Ishikawa (cell line): ENCODE results near the gene LILRA1.
"Not testable (repeated sequence)": the region's sequence is repeated elsewhere in the genome, so short reads cannot be mapped to it uniquely, and the experiment has no call there.

ENCODE experiments used
- CEBPB ChIP-seq: IDR thresholded peaks from 2 replicates; pipeline ENCODE4 v1.6.1; 2012
- CREB1 ChIP-seq: IDR thresholded peaks from 2 replicates; pipeline ENCODE4 v1.6.1; 2012; ENCODE audit warnings: low read depth
- EGR1 ChIP-seq: IDR thresholded peaks from 2 replicates; pipeline ENCODE4 v1.6.1; 2012
- EP300 ChIP-seq: IDR thresholded peaks from 2 replicates; pipeline ENCODE4 v1.6.1; 2012; ENCODE audit warnings: borderline replicate concordance
- FOXM1 ChIP-seq: IDR thresholded peaks from 2 replicates; pipeline ENCODE4 v1.6.1; 2012; ENCODE audit warnings: low read depth, borderline replicate concordance
- MAX ChIP-seq: IDR thresholded peaks from 2 replicates; pipeline ENCODE4 v1.6.1; 2012
- NFIC ChIP-seq: IDR thresholded peaks from 2 replicates; pipeline ENCODE4 v1.6.1; 2012
- RAD21 ChIP-seq: IDR thresholded peaks from 2 replicates; pipeline ENCODE4 v1.6.1; 2012; ENCODE audit warnings: low read depth
- REST ChIP-seq: IDR thresholded peaks from 2 replicates; pipeline ENCODE4 v1.6.1; 2012; ENCODE audit warnings: low read depth, mild to moderate bottlenecking
- TAF1 ChIP-seq: IDR thresholded peaks from 2 replicates; pipeline ENCODE4 v1.6.1; 2012; ENCODE audit warnings: low read depth, mild to moderate bottlenecking
- TCF12 ChIP-seq: IDR thresholded peaks from 2 replicates; pipeline ENCODE4 v1.6.1; 2012; ENCODE audit warnings: low read depth
- TEAD4 ChIP-seq: IDR thresholded peaks from 2 replicates; pipeline ENCODE4 v1.6.1; 2012
- USF1 ChIP-seq: IDR thresholded peaks from 2 replicates; pipeline ENCODE4 v1.6.1; 2012
- YY1 ChIP-seq: IDR thresholded peaks from 2 replicates; pipeline ENCODE4 v1.6.1; 2012; ENCODE audit warnings: low read depth
- ZBTB7A ChIP-seq: IDR thresholded peaks from 2 replicates; pipeline ENCODE4 v1.6.1; 2012; ENCODE audit warnings: low read depth

LILRA1 gene

GRCh38 chr19:54616821-54617560 lies 23.6 kb downstream of the LILRA1 start:
- no peak for TF ChIP-seq EGR1
- no peak for TF ChIP-seq NFIC
- TF ChIP-seq FOXM1: no peak
- no peak for TF ChIP-seq TCF12
- no peak for TF ChIP-seq EP300
- no peak for TF ChIP-seq CREB1
- TF ChIP-seq CEBPB: no peak
- no peak for TF ChIP-seq TAF1
- no peak for TF ChIP-seq MAX
- TF ChIP-seq TEAD4: no peak
- TF ChIP-seq YY1: no peak
- no peak for TF ChIP-seq REST
- TF ChIP-seq RAD21: no peak
- no peak for TF ChIP-seq USF1
- TF ChIP-seq ZBTB7A: no peak

- TF ChIP-seq TCF12: no peak
Measured at GRCh38 chr19:54620464-54620863, 27.0 kb downstream of the LILRA1 start.

GRCh38 chr19:54622431-54622830 lies 29.0 kb downstream of the LILRA1 start:
- no peak for TF ChIP-seq EGR1
- no peak for TF ChIP-seq MAX
- no peak for TF ChIP-seq NFIC

GRCh38 chr19:54626757-54627156 lies 33.3 kb downstream of the LILRA1 start:
- no peak for TF ChIP-seq TAF1
- no peak for TF ChIP-seq MAX
- no peak for TF ChIP-seq FOXM1
- TF ChIP-seq EP300: no peak
- TF ChIP-seq RAD21: no peak
- no peak for TF ChIP-seq CREB1
- TF ChIP-seq EGR1: no peak
- no peak for TF ChIP-seq CEBPB
- TF ChIP-seq REST: no peak
- TF ChIP-seq TCF12: no peak
- no peak for TF ChIP-seq ZBTB7A
- TF ChIP-seq YY1: no peak
- no peak for TF ChIP-seq NFIC
- no peak for TF ChIP-seq USF1
- TF ChIP-seq TEAD4: no peak

GRCh38 chr19:54630262-54630661 lies 36.8 kb downstream of the LILRA1 start, which contains the start of gene LILRB1:
LILRB1 (plus strand) TSS chr19:54630484; CDS start chr19:54631074, 590 bp downstream.
- TF ChIP-seq NFIC, FOXM1, EP300: not testable (repeated sequence)

- TF ChIP-seq TCF12 (no peak), EGR1 (no peak), RAD21 (no peak), MAX (no peak), CEBPB (no peak)
Measured at GRCh38 chr19:54630782-54631181, 37.4 kb downstream of the LILRA1 start.

GRCh38 chr19:54633401-54633800 lies 40.0 kb downstream of the LILRA1 start:
- TF ChIP-seq TCF12 (no peak), NFIC (no peak), RAD21 (no peak), REST (no peak), TAF1 (no peak), EGR1 (no peak), EP300 (no peak), CEBPB (no peak), ZBTB7A (no peak), TEAD4 (no peak), YY1 (no peak), MAX (no peak)
